Measurements from ENCODE around the gene FBXO41. TPM values are rescaled to one million over a fixed set of nuclear protein-coding genes. Genes with fewer than 3 reads are reported as not detected.

The FBXO41 gene
- total RNA-seq, 1 donor from 2014 or later: 14.0 TPM

GRCh38 chr2:73283545-73284295, 558 bp downstream of the FBXO41 start:
- H3K9me3 Mint-ChIP-seq (ENCODE audit: unreplicated experiment): peaks cover 8% of the 10 kb centered on the region
- peak overlapping the region; percentile 72 for H3K27ac Mint-ChIP-seq (ENCODE audit: unreplicated experiment)
- peak overlapping the region; percentile 89 for H3K4me3 Mint-ChIP-seq (ENCODE audit: unreplicated experiment)
- peak; percentile 58 for DNase-seq
- H3K27me3 Mint-ChIP-seq (ENCODE audit: unreplicated experiment): peaks cover 3% of the 10 kb centered on the region
- TF ChIP-seq CTCF (IDR thresholded peaks at IDR 0.05; ENCODE audit: partially characterized antibody, unreplicated experiment): no peak
- no peaks in the 10 kb centered on the region for H3K36me3 Mint-ChIP-seq (ENCODE audit: unreplicated experiment)
- H3K4me1 Mint-ChIP-seq (ENCODE audit: low read depth, unreplicated experiment): peaks cover 3% of the 10 kb centered on the region

- DNase-seq: no peak
- no peak for TF ChIP-seq CTCF (IDR thresholded peaks at IDR 0.05; ENCODE audit: partially characterized antibody, unreplicated experiment)
- H3K4me1 Mint-ChIP-seq (ENCODE audit: low read depth, unreplicated experiment): peaks cover 3% of the 10 kb centered on the region
- peaks cover 3% of the 10 kb centered on the region for H3K27me3 Mint-ChIP-seq (ENCODE audit: unreplicated experiment)
- H3K9me3 Mint-ChIP-seq (ENCODE audit: unreplicated experiment): peaks cover 10% of the 10 kb centered on the region
- peak overlapping the region; percentile 89 for H3K4me3 Mint-ChIP-seq (ENCODE audit: unreplicated experiment)
- no peaks in the 10 kb centered on the region for H3K36me3 Mint-ChIP-seq (ENCODE audit: unreplicated experiment)
- H3K27ac Mint-ChIP-seq (ENCODE audit: unreplicated experiment): no peak overlapping the region
Measured at GRCh38 chr2:73282924-73283544, 1.2 kb downstream of the FBXO41 start.

GRCh38 chr2:73281244-73281643, 3.0 kb downstream of the FBXO41 start:
- Mint-ChIP-seq H3K27ac (ENCODE audit: unreplicated experiment) (no peak overlapping the region), H3K9me3 (ENCODE audit: unreplicated experiment) (peaks cover 10% of the 10 kb centered on the region), H3K4me1 (ENCODE audit: low read depth, unreplicated experiment) (peaks cover 3% of the 10 kb centered on the region), H3K4me3 (ENCODE audit: unreplicated experiment) (no peak overlapping the region), H3K27me3 (ENCODE audit: unreplicated experiment) (peaks cover 3% of the 10 kb centered on the region), H3K36me3 (ENCODE audit: unreplicated experiment) (no peaks in the 10 kb centered on the region)
- no peak for DNase-seq
- TF ChIP-seq CTCF (IDR thresholded peaks at IDR 0.05; ENCODE audit: partially characterized antibody, unreplicated experiment): no peak

GRCh38 chr2:73279852-73280251, 4.4 kb downstream of the FBXO41 start:
- no peak overlapping the region for H3K4me3 Mint-ChIP-seq (ENCODE audit: unreplicated experiment)

More at GRCh38 chr2:73279852-73280251, 4.4 kb downstream of the FBXO41 start:
- H3K9me3 Mint-ChIP-seq (ENCODE audit: unreplicated experiment): peaks cover 7% of the 10 kb centered on the region
- DNase-seq: no peak
- H3K36me3 Mint-ChIP-seq (ENCODE audit: unreplicated experiment): no peaks in the 10 kb centered on the region
- peaks cover 3% of the 10 kb centered on the region for H3K27me3 Mint-ChIP-seq (ENCODE audit: unreplicated experiment)
- no peak for TF ChIP-seq CTCF (IDR thresholded peaks at IDR 0.05; ENCODE audit: partially characterized antibody, unreplicated experiment)
- peaks cover 3% of the 10 kb centered on the region for H3K4me1 Mint-ChIP-seq (ENCODE audit: low read depth, unreplicated experiment)
- no peak overlapping the region for H3K27ac Mint-ChIP-seq (ENCODE audit: unreplicated experiment)

Data from glutamatergic neuron (in vitro differentiated cells).